HG03460 (cell line): ENCODE data around the gene PEF1.

Experiments used
- ATAC-seq: cut with Tn5 transposase; IDR thresholded peaks from one replicate; pipeline ENCODE4 v1.9.1; 2021; ENCODE audit not compliant: unreplicated experiment

PEF1 gene

DNA sequence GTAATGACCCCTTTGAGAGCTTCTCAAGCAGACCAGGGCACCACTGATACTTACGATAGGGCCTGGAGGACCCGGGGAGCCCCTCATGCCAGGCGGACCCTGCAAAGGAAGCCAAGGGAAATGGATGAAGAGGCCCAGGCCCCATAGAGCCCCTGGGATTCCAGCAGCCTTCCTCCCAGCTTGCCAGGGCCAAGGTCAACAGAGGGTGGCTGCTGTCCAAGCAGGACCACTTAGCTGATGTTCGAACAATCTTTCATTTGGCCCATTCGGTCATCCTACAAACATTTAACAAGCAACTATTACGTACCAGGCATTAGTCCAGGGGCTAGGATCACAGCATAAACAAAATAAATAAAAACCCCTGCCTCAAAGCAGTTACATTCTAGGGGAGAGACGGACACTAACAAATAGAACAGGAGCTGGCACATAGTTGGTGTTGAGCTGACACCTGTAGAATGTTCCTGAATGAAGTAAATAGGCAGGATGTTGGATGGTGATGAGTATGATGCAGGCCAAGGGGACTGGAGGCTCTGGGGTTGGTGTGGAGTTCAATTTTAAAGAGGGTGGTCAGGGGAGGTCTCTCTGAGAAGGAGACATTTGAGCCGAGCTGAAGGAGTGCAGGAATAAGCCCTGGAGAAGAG, 27.0 kb upstream of the PEF1 start:
- no peak for ATAC-seq

GRCh38 chr1:31671147-31671546, 26.5 kb upstream of the PEF1 start:
- ATAC-seq, result no peak

DNA sequence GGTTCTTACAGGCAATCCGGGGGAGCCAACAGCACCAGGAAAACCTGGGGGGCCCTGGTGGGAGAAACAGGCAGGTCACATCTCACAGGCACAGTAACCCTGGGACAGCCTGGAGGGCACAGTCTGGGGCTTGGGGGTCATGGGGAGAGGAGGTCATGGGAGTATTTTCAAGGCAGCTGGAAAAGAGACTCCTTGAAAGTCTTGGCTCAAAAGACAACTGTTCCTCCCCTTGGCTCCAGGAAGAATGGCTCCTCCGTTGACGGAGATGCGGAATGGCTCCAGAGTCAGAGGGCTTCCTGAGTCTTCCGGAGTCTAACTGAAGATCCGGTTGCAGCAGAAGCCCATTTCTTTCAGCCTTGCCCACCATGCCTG, 25.9 kb upstream of the PEF1 start:
- ATAC-seq, result no peak

DNA sequence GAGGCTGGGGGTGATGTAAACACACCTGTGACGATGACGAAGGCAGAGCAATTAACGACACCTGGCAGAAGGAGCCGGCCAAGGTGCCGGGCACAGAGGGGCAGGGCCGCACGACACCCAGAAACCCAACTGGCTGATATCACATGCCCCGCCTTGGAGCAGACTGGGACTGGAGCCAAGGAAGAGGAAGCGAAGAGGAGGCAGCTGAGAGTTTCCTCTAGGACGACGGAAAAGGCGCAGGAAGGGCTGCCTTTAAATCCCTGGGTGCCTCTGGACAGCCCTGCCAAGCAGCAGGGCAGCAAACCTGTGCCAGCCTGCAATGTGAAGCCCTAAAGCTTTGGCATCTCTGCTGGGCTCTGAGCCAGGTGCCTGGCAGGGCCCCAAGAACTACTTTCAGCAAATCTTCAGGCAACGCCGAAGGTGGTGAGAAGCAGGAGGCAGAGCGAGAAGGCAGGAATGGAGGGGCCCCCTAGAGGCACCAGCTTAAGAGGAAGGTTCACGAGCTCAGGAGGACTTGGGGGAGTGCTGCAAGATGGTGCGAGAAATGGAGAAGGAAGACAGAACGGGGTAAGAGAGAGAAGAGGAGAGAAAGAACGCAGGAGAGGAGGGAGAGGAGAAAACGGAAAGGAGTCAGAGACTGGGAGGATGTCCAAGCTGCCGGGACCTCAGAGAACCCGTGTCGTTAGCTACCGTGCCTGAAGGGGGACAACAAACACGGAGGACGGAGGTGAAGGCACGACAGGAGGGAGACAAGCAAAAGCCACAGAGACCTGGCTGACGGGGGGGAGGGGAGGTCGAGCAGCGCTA, 25.3 kb upstream of the PEF1 start:
- no peak for ATAC-seq

DNA sequence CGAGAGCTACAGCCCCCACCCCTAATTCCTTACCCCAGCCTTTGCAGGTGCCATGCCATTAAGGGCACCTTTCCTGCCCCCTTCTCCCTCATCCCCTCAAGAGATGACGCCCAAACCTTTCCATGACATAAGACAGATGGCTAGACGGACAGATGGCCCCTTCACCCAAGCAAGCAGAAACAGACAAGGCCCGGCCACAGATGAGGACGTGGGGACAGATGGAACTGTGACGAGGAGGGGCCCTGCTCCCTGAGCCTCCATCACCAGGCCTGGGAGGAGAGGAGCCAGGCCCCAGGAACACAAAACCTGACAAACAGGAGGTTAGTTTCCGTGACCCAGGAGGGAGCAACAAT, 24.7 kb upstream of the PEF1 start:
- ATAC-seq, result no peak

- ATAC-seq, result no peak
Measured at GRCh38 chr1:31668303-31668883, 23.7 kb upstream of the PEF1 start.

DNA sequence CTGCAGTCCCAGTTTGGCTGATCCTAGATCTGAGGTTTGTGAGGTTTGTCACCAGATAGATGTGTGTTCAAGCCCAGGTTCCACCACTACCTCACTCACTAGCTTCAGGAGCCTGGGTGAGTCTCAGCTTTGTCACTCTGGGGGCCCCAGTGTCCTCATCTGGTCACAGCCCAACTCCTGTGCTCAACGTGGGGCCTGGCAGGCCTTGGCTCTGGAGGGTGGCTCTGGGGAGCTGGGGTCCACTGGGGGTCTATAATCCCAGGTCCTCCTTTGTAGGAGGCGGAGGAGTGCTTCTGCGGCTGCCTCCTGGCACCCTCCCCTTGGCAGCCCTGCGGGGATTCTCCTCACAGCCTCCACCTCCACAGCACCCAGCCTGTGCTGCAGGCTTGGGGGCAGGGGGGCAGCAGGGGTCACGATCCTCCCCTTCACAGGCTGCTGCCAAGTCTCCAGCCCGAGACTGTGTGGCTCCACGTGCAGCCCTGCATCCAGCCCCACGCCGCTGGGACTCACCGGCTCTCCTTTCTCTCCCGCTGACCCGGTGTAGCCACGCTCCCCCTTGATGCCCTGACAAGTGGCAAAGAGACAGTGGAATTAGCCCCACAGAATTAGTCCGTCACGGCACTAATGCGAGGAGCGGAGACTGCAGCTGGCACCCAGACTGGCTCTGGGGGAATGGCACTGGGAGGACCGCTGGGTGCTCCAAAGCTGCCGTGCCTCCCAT, 22.5 kb upstream of the PEF1 start:
- no peak for ATAC-seq

DNA sequence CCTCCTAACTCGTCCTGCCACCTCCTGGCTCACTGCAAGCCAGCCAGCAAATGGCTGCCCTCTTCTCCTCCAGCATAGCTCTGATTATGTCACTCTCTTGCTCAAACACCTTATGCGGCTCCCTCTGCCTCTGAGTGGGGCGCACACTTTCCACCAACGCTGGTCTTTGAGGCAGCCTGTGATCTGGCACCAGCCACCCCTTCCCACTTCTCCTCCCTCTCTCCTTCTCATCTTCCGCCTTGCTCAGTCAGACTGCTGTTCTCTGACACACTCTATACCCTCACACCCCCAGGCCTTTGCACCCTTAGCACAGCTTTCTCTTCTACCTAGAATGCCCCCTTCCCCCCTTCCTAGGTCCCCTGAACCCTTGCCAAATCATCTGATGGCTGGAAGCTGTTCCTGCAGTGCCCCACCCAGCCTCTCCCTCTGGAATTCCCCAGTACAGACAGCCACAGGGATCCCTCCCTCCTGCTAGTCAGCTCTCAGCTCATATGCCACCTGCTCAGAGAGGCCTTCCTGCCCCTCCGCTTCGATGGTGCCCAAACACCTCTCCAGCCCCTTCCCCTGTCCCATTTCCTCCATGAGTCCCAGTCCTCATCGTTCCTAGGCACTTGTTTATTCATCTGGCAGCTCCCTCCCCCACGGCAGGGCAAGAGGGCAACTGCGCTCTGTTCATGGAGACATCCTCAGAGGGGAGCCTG, 21.7 kb upstream of the PEF1 start:
- ATAC-seq, result no peak

- no peak for ATAC-seq
Measured at GRCh38 chr1:31665234-31665878, 20.7 kb upstream of the PEF1 start.

GRCh38 chr1:31664528-31664927, 19.9 kb upstream of the PEF1 start:
- ATAC-seq, result no peak

DNA sequence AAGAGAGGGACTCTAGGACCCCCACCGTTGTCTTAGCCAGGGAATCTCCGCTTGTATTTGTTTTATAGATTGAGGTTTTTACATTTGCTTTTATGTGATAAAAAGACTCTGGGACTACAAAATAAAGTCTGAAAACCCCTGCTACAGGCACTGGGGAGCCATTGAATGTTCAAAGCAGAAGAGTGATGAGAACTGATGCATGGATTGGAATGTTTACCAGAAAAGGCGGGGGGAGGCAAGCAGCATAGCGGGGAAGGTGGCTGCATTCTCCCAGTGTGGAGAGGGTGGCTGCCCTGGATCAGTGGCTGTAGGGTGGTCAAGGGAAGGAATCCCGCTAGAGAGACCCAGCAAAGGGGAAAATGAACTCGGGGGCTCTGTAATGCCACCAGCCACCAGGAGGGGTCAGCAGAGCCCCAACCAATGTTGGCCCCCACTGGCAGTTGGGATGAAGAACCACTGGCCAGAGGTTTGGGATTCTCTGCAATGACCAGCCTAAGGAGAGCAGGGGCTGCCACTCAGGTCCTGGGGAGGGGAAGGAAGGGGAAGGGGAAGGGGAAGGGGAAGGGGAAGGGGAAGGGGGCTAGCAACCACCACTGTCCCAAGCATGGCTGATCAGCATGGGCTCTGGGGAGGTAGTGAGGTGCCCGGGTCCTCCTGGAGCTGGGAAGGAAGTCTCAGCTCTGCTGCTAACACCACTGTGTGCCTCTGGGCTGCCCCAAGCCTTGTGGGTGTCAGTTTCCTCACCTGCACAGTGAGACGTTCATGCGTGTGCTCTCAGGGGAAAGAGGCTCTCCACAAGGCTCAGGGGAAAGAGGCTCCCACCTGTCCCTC, 19.2 kb upstream of the PEF1 start:
- no peak for ATAC-seq

DNA sequence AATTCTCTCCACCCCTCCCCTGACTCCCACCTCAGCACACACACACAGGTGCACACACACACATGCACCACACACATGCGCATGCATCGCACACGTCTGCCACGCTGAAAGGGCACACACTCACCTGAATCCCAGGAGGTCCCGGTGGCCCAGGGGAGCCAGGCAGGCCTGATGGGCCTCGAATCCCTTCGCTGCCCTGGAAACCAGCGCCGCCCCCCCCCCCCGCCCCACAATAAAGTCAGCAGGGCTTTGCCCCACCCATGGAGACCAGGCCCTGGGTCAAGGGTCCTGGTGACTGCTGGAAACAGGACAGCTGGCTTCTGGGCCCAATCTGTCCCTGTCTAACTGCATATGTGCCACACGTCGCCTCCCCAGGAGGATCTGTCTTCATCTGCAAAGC, 17.8 kb upstream of the PEF1 start:
- ATAC-seq, result no peak

- no peak for ATAC-seq
Measured at GRCh38 chr1:31661856-31662255, 17.2 kb upstream of the PEF1 start.

DNA sequence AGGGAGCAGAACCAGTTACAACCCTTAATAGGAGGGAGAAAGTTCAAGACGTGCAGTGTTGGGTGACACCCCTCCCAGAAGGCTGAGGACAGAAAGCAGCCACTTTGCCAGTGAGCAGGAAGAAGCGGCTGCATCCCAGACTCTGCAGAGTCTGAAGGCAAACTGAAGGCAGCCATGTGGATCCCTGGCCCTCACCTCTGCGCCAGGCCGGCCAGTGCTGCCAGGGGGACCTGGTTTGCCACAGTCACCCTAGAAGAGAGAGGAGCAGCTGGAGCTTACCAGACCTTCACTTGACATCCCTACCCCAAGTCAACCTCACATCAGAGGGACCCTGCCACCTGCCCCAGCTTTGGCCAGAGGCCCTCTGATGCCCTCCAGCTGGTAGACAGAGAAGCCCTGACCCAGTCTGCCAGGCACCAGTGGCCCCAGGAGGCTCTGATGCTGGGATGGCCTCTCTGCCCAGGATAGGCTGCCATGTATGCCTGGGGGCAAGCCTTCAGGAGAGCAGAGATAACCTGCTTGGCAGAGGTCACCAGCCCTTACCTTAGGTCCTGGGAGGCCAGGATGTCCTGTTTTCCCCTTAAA, 16.3 kb upstream of the PEF1 start:
- ATAC-seq, result no peak

DNA sequence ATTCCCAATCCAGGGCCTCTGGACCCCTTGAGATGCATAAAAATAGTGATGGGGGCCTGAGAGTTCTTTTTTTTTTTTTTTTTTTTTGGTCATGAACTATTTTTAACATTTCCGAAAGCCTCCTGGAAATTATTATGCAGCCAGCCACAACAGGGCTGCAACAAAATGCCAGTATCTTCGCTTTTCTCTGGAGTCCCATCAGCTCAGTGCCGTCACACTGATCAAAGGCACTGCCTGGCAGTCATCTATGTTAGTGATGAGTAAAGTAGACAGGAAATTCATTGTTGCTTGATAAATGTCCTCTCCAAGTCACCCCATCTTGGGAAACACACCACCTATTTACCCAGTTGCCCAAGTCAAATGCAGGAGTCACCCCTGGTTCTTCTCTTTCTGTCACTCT, 15.2 kb upstream of the PEF1 start:
- no peak for ATAC-seq

DNA sequence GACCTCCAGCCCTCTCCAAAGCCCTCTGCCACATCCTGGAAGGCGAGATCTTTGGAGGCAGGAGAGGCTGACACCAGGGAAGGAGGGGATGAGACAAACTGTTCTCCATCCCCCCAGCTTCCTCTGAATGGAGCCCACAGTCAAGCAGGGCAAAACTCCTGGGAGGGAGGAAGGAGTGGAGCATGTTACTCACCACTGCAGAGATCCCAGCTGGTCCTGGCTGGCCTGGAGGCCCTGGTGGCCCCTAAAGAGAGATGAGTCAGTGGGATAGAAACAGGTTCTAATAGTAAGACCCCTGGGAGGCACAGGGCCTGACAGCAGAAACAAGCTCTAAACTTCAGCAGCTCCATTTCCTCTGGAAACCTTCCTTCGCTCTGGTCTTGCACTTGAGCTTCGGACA, 14.0 kb upstream of the PEF1 start:
- no peak for ATAC-seq

DNA sequence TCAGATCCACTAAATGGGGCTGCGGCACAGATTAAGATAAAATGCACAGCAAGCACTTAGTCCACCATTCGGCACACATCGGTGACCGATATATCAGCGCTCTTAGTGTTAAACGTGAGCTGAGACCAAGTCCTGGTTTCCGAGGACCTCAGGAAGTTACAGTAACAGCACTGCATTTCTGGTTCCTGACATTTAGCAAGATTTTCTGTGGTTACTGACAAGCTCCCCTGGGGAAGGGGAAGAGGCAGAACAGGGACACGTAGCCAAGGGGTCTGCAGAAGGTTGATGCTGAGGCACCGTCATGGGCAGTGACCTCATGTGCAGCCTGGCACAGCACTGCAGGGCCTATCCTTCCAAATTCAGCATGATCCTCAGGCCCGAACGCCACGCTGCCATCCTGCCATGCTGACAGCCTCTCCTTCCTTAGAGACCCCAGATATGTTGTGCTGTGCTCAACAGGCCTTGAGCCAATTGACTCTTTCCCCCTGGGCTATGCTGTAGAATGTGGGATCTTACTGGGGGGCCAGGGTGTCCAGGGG, 13.4 kb upstream of the PEF1 start:
- ATAC-seq, result no peak

DNA sequence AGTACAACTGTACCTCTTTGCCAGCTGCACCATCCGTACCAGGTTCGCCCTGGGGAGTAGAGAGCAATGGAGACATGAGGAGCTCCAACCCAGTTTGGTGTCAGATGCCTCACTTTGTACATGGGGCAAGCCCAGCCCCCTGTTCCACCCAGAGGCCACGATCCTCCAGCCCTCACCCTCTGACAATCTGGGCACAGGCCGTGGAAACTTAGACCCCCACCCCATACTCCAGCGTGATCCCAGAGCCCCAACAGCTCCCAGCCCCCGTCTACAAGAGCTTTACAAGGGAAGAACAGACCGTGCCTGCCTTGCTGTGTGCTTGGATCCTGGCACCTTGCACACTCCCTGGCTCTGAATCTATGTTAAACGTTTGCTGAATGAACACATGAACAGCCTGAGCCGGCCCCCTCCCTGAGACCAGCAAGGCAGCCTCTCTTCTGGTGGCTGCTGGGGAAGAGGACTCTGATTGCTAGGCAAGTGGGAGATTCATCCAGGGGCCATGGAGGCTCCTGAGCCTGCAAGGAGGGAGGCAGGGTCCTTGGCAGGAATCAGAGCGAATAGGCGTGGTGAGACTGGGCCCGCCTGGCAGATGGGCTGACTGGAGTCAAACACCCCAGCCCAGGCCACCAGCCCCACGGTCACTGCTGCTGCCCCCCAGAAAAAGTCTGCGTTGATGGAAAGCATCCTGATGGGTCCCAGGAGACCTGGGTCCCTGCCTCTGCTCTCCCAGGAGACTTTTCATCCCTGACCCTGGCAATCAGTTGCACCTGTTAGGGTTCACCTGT, 12.5 kb upstream of the PEF1 start:
- no peak for ATAC-seq

- no peak for ATAC-seq
Measured at GRCh38 chr1:31655756-31656155, 11.1 kb upstream of the PEF1 start.
